Kidney epithelial cell (primary cell): ENCODE measurements around the gene FBXO3. TPM values are rescaled to one million over a fixed set of nuclear protein-coding genes. Genes with fewer than 3 reads are reported as not detected.

ENCODE experiments used
- DNase-seq: peaks from one replicate; pipeline ENCODE4 v3.0.0-alpha.2; 2010; ENCODE audit warnings: low read depth
- H3K27me3 ChIP-seq: 2 replicates; pipeline ENCODE4 v1.6.0; 2011; ENCODE audit warnings: low read length; ENCODE audit not compliant: control insufficient read depth, insufficient read depth
- H3K36me3 ChIP-seq: 2 replicates; pipeline ENCODE4 v1.5.1; 2011; ENCODE audit warnings: low read length; ENCODE audit not compliant: control insufficient read depth, insufficient read depth
- H3K4me3 ChIP-seq: 2 replicates; pipeline ENCODE4 v1.5.1; 2011; ENCODE audit warnings: low read depth, mild to moderate bottlenecking, control low read depth, low read length
- CTCF ChIP-seq: IDR thresholded peaks from 2 replicates; pipeline ENCODE4 v1.5.1; 2011; ENCODE audit warnings: mild to moderate bottlenecking, moderate library complexity, low read length, control low read depth, inconsistent platforms; ENCODE audit not compliant: insufficient read depth, poor library complexity, severe bottlenecking
- total RNA-seq: library from RNA; depleted of rRNA; stranded (reverse); fragments of >200 nt; gene quantifications from 2 replicates; pipeline ENCODE4 v1.2.3, GENCODE V29; 2015

FBXO3 gene
- total RNA-seq, 1 donor from 2014 or later: 34.6 TPM

- no peak for DNase-seq
- no peak for TF ChIP-seq CTCF
- Histone ChIP-seq H3K36me3 (no peaks in the 10 kb centered on the region), H3K4me3 (peak overlapping the region; percentile 75), H3K27me3 (no peaks in the 10 kb centered on the region)
Observed at GRCh38 chr11:33774736-33775466, 581 bp upstream of the FBXO3 start.

- TF ChIP-seq CTCF: no peak
- no peak for DNase-seq
- Histone ChIP-seq H3K36me3 (no peaks in the 10 kb centered on the region), H3K27me3 (no peaks in the 10 kb centered on the region), H3K4me3 (peak overlapping the region; percentile 75)
Observed at GRCh38 chr11:33773404-33773986, 825 bp downstream of the FBXO3 start.

- no peak for TF ChIP-seq CTCF
- H3K4me3 ChIP-seq: no peak overlapping the region
- H3K27me3 ChIP-seq: no peaks in the 10 kb centered on the region
- DNase-seq: no peak
- H3K36me3 ChIP-seq: no peaks in the 10 kb centered on the region
Observed at GRCh38 chr11:33772870-33773269, 1.4 kb downstream of the FBXO3 start.

- DNase-seq: no peak
- H3K36me3 ChIP-seq: no peaks in the 10 kb centered on the region
- no peaks in the 10 kb centered on the region for H3K27me3 ChIP-seq
- no peak overlapping the region for H3K4me3 ChIP-seq
- no peak for TF ChIP-seq CTCF
Observed at GRCh38 chr11:33772300-33772699, 2.0 kb downstream of the FBXO3 start.

GRCh38 chr11:33770236-33770635 lies 4.1 kb downstream of the FBXO3 start:
- no peak for TF ChIP-seq CTCF

More at GRCh38 chr11:33770236-33770635, 4.1 kb downstream of the FBXO3 start:
- DNase-seq: no peak
- no peaks in the 10 kb centered on the region for H3K27me3 ChIP-seq
- no peak overlapping the region for H3K4me3 ChIP-seq
- H3K36me3 ChIP-seq: no peaks in the 10 kb centered on the region
